ENCODE results near the gene NIPAL3.

DNA sequence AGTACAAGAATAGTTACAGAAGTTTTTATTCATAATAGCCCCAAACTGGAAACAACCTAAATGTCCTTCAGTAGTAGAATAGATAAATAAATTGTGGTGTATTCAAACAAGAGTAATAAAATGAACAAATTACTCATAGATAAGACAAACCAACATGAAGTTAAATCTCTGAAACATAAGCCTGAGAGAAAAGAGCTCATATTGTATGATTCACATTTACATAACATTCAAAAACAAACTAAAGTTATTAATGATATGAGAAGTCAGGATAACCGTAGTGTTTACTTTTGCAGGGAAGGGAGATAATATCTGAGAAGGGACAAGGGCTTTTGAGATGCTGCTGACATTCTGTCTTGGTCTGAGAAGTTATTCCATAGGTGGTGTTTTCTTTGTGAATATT, 15.5 kb upstream of the NIPAL3 start:
- no peak for TF ChIP-seq POLR2A (IDR thresholded peaks at IDR 0.05)
- no peak for TF ChIP-seq CTCF (IDR thresholded peaks at IDR 0.05)
